Neural crest cell (in vitro differentiated cells): Measurements from ENCODE around the gene RAD23B. TPM values are rescaled to one million over a fixed set of nuclear protein-coding genes. Genes with fewer than 3 reads are reported as not detected.
A peak's percentile ranks its signal among the peaks of the same experiment; 100 is the strongest.

Experiments used
- DNase-seq: peaks from one replicate; pipeline ENCODE4 v3.0.0; 2021; ENCODE audit warnings: low read depth, mixed read lengths, low spot score
- H3K27ac Mint-ChIP-seq: one replicate; pipeline ENCODE4 v1.8.0; 2021; ENCODE audit warnings: mild to moderate bottlenecking, mixed read lengths; ENCODE audit not compliant: unreplicated experiment
- H3K27me3 Mint-ChIP-seq: 2 replicates; pipeline ENCODE4 v1.8.0; 2021; ENCODE audit warnings: low read depth, mild to moderate bottlenecking, mixed read lengths
- H3K36me3 Mint-ChIP-seq: 2 replicates; pipeline ENCODE4 v1.8.0; 2021; ENCODE audit warnings: low read depth, mild to moderate bottlenecking, mixed read lengths
- H3K4me1 Mint-ChIP-seq: 2 replicates; pipeline ENCODE4 v1.8.0; 2021; ENCODE audit warnings: mixed read lengths
- H3K4me3 Mint-ChIP-seq: one replicate; pipeline ENCODE4 v1.8.0; 2021; ENCODE audit warnings: mild to moderate bottlenecking, mixed read lengths
- H3K9me3 Mint-ChIP-seq: 2 replicates; pipeline ENCODE4 v1.8.0; 2021; ENCODE audit warnings: mixed read lengths
- total RNA-seq: library from RNA; stranded (reverse); gene quantifications from 2 replicates; pipeline ENCODE4 v1.2.1, GENCODE V29; 2021
- TF ChIP-seq, protein P1 (sequence below): fragments of 200-600 bp; sonication (generic); conservative IDR thresholded peaks from 2 replicates; pipeline ENCODE4 v1.5.0; 2021; ENCODE audit warnings: antibody characterized with exemption, mild to moderate bottlenecking

Gene RAD23B
- total RNA-seq, 1 donor from 2014 or later: 141 TPM

DNA sequence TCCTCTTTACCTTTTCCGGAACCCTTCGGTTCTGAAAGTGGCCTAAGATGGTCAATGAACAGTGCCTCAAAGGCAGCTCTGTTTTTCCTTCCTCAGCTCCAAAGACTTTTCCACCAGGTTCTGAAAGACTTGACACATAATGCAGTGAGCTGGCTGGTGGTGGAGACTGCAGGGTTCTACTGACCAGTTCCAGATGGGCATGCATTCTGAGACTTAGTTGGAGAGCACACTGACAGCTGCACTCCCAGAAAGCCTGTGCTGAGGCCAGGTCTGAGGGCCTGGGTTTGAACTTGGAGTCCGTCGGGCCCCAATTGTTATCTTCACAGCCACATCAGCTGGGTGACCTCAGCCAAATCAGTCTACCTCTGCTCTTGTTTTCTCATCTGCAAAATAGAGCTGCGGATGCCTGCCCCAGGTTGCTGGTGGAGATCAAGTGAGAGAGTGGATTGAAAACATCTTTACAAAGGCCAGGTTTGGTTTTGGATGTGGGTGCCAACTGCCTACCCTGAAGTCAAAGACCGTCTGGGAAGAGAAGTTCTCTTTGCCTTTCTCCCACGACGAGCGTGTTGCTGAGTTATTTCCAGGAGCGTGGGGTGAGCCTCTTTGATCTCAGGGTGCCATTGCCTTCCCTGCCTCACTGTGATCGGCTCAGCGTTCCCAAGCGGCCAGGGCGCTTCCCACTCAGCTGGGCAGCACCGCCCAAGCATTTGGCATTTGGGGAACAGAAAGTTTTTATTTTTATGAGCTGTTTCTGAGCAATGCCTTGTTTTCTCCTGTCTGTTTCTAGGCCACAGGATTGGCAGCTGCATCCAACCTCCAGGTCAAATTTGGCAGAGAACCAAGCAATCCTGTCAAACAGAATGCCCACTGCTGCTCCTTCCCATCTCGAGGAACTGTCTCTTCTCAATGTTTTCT, 54.9 kb downstream of the RAD23B start:
- peak overlapping the region; percentile 32 for H3K27ac Mint-ChIP-seq
- DNase-seq: no peak
- H3K4me1 Mint-ChIP-seq: peaks cover 3% of the 10 kb centered on the region
- H3K27me3 Mint-ChIP-seq: no peaks in the 10 kb centered on the region
- no peak overlapping the region for H3K4me3 Mint-ChIP-seq
- H3K9me3 Mint-ChIP-seq: no peaks in the 10 kb centered on the region
- TF ChIP-seq, protein P1, sequence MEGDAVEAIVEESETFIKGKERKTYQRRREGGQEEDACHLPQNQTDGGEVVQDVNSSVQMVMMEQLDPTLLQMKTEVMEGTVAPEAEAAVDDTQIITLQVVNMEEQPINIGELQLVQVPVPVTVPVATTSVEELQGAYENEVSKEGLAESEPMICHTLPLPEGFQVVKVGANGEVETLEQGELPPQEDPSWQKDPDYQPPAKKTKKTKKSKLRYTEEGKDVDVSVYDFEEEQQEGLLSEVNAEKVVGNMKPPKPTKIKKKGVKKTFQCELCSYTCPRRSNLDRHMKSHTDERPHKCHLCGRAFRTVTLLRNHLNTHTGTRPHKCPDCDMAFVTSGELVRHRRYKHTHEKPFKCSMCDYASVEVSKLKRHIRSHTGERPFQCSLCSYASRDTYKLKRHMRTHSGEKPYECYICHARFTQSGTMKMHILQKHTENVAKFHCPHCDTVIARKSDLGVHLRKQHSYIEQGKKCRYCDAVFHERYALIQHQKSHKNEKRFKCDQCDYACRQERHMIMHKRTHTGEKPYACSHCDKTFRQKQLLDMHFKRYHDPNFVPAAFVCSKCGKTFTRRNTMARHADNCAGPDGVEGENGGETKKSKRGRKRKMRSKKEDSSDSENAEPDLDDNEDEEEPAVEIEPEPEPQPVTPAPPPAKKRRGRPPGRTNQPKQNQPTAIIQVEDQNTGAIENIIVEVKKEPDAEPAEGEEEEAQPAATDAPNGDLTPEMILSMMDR: no peak
- H3K36me3 Mint-ChIP-seq: peaks cover 18% of the 10 kb centered on the region

DNA sequence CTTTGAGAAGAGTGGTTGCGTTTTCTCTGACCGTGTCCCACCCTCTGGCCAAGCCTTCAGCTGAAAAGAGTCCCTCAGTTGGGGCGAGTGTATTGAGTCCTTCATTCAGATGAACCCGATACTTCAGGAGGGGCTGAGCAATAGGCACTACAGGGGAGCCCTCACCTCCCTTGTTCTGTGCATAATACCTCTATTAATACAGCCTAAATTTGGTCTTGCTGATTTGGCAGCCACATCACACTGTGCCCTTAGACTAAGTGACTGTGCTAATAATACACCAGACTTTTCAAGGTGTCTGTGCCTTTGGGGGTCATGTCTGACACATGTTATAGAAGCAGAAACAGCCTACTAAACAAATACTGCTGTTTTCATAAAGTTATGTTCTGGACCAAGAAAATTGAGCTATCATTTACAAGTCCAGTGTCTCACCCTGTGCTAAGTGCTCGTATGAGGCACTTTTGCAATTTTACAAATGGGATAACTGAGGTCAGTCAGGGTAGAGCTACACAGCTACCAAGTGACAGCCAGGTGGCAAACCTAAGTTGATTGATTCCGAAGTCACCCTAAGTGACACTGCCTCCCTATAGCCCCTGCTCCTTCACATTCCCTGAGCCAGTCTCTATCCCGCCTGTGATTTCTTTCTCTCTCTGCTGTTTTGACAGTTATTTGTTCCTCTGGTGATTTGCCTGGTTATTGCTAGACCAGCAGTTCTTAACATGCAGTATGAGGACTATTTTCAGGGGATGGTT, 56.0 kb downstream of the RAD23B start:
- Mint-ChIP-seq H3K27ac (no peak overlapping the region), H3K27me3 (no peaks in the 10 kb centered on the region), H3K4me1 (peaks cover 3% of the 10 kb centered on the region), H3K9me3 (no peaks in the 10 kb centered on the region), H3K36me3 (peaks cover 9% of the 10 kb centered on the region), H3K4me3 (no peak overlapping the region)
- TF ChIP-seq, protein P1: no peak
- DNase-seq: no peak

DNA sequence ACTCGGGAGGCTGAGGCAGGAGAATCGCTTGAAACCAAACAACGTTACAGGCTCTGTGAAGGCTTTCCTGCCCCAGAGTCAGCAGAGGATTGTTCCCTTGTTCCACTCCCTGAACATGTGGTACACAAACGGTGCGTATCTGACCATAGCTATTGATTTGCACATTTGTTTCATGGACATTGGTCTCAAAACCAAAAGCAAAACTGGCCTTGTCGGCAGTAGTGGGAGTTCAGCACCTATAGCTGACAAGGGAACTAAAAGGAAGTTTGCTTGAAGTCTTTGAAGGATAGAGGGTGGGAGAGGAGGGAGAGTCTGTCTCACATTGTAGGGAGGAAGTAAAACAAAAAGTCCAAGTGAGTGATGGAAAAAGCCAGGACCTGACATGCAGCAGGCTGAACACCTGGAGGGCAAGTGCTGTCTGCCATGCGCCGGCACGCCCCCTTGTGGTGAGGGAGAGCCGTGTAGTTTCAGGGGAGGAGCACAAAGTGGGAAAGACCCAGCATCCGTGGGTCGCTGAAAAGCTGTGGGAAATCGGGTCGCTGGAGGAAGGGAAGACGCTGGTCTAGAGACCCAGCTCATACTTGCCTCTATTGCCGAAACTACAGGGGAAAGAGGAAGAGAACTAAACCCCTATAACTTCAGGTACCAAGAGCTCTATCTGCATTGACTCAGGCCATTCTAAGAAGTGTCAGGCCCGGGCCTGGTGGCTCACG, 58.0 kb downstream of the RAD23B start:
- DNase-seq: peak; percentile 74
- no peaks in the 10 kb centered on the region for H3K27me3 Mint-ChIP-seq
- H3K36me3 Mint-ChIP-seq: peaks cover 4% of the 10 kb centered on the region
- no peak overlapping the region for H3K27ac Mint-ChIP-seq
- H3K9me3 Mint-ChIP-seq: no peaks in the 10 kb centered on the region
- TF ChIP-seq, protein P1: peak; percentile 91
- no peak overlapping the region for H3K4me3 Mint-ChIP-seq
- peaks cover 3% of the 10 kb centered on the region for H3K4me1 Mint-ChIP-seq

DNA sequence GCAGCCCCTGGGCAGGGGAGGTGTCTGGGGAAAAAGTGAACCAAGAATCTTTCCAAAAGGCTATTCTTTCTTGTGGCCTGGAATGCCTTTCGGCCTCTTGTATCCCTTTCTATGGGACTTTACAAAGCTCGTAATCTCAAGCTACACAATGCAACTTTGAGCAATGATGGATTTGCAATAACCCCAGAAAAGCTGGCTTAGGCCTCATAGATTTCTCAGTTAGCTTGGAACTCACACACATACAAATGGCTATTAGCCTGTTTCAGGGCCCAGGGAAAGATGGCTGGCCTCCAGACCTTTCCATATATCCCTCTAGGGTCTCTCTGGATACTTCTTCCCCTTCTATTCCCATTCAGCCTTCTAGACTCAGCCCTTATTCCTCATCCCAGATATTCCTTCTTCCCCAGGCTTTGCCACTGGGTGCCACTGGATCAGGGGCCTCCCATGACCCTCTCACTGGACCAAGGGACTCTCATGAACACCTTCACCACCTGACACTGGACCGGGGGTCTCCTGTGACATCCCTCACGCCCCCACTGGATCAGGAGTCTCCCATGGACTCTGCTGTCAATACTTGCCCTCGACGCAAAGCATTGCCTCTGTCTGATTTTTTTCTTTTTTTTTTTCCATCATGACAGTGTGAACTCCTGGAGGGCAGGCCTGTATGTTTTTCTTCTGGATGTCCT, 59.5 kb downstream of the RAD23B start:
- Mint-ChIP-seq H3K27me3 (no peaks in the 10 kb centered on the region), H3K4me1 (no peaks in the 10 kb centered on the region), H3K36me3 (peaks cover 4% of the 10 kb centered on the region), H3K27ac (no peak overlapping the region), H3K4me3 (no peak overlapping the region), H3K9me3 (no peaks in the 10 kb centered on the region)
- no peak for DNase-seq
- TF ChIP-seq, protein P1: no peak

DNA sequence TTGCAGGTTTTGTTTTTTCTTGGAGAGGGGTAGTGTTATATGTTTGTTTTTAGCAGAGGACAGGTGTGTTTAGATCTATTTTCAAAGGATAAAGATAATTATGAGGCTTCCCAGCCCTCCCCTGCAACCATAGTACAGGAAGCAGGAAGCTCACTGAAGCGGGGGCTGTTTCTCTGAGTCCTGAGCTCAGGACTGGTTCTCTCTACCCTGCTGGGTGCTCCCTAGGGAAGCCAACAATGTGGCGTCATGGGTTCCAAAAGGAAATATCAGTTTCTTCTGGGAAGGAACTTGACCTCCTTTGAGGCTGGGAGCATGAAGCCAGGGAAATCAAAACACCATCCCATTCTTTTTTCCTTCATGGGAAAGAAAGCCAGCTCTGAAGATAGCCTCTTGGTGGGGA, 62.2 kb downstream of the RAD23B start:
- Mint-ChIP-seq H3K27ac (no peak overlapping the region), H3K4me3 (no peak overlapping the region), H3K9me3 (no peaks in the 10 kb centered on the region), H3K27me3 (no peaks in the 10 kb centered on the region), H3K36me3 (no peaks in the 10 kb centered on the region), H3K4me1 (no peaks in the 10 kb centered on the region)
- no peak for DNase-seq
- TF ChIP-seq, protein P1: no peak
